T-helper 1 cell (primary cell): ENCODE measurements around the gene TGFBR1.
A peak's percentile ranks its signal among the peaks of the same experiment; 100 is the strongest.

ENCODE experiments used
- DNase-seq, 5 donors: peaks; one replicate each; pipeline ENCODE4 v3.0.0-alpha.2; 2012 to 2020

Gene TGFBR1

DNA sequence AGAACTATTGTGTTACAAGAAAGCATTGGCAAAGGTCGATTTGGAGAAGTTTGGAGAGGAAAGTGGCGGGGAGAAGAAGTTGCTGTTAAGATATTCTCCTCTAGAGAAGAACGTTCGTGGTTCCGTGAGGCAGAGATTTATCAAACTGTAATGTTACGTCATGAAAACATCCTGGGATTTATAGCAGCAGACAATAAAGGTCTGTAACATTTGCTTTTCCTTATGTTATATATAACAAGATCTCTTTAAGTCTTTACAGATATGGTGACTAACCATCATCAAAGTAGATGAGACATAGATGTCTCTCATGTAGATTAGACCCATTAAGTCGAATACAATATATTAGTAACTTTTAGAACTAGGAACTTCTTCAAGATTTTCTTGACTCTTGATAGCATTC is 33.0 kb downstream of the TGFBR1 start:
- DNase-seq: no peak

DNA sequence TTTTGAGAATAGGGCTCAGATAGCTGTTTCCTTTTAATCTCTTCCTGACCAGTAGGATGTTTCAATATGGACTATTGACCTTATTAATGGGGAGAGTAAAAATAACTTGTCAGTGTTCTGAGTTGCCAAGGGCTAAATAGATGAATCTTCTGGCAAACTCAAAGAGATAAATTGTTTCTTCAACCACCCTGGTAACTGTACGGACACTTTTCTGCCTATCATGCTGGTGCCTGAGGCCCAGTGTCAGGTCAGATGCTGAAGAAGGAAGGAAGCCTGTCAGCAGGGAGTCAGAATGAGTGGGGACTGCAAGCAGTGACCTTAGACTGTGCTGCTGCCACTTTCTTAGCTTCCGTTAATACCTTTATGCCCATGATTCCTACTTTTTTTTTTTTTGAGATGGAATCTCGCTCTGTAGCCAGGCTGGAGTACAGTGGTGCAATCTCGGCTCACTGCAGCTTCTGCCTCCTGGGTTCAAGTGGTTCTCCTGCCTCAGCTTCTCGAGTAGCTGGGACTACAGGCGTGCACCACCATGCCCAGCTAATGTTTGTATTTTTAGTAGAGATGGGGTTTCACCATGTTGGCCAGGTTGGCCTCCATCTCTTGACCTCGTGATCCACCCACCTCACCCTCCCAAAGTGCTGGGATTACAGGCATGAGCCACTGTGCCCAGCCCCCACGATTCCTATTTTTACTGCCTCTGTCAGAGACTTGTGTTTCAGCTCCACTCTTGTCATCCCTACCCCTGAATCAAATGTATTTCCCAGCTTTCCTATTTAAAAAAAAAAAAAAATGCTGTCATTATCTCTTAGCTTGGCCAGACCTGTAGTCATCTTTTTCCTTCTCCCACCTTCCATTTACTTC is 33.7 kb downstream of the TGFBR1 start:
- DNase-seq: no peak

DNA sequence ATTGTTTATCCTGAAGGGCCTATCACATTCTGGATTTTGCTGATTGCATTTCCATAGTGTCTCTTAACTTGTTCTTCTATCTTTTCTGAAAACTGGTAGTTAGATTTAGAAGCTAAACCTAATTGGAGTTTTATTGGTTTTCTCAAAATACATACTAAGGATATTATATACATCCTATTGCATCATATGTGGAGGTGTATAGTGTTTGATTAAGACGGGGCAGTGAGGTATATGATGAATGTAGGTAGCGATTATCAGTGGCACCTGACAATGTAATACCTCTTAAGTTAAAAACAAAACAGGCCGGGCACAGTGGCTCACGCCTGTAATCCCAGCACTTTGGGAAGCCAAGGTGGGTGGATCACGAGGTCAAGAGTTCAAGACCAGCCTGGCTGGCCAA is 35.0 kb downstream of the TGFBR1 start:
- DNase-seq: no peak

DNA sequence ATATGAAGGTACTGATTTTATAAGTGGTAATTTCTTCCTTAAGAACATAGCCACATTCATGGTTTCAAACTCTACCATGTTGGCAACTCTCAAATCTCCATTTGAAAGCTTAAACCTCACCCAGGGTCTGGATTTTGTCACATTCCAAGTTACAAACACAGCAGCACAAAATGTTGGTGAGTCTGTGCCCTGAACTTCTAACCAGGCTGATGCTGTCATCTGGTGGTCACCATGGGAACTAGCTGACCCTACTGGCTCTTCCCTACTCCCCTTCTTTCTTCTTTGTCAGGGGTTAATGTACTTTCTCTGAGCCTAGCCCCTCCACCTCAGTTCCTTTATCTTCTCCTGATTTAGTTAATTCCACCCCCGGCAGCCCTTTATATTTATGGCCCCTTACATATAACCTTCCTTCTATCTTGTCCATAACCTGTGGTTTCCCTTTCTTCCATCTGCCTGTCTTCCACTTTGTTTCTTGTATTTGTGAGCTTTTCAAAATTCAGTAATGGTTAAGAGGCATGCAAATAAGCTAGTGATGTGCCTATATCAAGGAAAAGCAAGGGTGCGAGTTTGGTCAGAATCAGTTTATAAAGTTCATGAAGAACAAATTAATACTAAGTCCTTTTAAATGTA is 35.9 kb downstream of the TGFBR1 start:
- peak in 4 of 5 donors; percentile 30 to 55 (median 40) for DNase-seq

DNA sequence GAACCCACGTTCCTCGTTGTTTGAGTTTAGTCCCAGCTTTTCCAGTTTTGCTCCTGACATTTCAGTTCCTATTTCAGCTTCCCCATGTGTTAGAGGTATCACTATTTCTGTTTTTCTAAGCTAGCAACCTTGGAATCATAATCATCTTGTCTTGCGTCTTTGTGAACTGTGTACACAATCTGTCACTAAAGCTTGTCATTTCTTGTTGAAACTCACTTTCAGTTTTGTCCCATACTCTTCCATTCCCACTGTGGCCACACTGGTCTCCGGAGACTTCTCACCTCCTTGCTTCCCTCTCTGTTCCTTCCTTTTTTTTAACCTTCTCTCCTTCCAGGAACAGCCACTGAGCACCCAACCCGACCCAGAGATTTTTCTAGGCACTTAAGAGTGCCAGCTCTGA is 36.9 kb downstream of the TGFBR1 start:
- DNase-seq: no peak

DNA sequence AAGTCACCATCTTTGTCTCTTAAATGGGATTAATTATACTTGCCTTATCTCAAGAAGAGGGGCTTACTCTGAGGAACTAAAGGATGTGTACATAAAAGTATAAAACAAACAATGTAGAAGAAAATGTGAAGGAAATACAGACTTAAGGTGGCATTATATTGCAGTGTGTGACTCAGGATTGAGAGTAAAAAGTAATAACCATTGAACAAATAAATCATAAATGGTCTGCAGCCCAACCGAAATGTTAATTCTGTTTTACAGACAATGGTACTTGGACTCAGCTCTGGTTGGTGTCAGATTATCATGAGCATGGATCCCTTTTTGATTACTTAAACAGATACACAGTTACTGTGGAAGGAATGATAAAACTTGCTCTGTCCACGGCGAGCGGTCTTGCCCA is 37.4 kb downstream of the TGFBR1 start:
- no peak for DNase-seq

DNA sequence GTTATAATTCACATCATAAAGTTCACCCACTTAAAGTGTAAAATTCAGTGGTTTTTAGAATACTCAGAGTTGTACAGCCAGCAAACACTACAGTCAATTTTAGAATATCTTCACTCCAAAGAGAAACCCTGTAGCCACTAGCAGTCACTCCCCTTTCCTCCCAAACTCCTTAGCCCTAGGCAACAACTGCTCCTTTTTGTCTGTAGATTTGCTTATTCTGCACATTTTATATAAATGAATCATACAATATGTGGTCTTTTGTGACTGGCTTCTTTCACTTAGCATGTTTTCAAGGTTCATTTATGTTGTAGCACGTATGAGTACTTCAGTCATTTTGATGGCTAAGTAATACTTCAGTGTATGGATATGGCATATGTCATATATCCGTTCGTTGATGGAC is 38.7 kb downstream of the TGFBR1 start:
- no peak for DNase-seq

DNA sequence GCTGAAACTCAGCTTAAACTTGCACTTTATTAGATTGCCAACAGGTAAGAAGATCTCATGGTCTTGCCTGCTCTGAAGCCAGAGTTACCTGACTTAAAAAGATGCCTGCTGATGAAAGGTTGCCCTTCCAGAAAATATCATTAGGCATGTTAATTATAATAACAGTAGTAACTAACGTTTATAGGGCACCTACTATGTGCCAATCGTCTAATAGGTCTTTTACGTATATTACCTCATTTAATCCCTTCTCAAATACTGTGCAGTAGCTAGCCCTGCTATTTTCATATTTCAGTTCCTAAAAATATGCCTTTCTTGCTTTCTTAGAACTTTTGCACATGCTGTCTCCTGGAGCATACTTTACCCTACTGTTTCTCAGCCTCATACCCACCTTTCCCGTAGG is 40.1 kb downstream of the TGFBR1 start:
- DNase-seq: no peak

DNA sequence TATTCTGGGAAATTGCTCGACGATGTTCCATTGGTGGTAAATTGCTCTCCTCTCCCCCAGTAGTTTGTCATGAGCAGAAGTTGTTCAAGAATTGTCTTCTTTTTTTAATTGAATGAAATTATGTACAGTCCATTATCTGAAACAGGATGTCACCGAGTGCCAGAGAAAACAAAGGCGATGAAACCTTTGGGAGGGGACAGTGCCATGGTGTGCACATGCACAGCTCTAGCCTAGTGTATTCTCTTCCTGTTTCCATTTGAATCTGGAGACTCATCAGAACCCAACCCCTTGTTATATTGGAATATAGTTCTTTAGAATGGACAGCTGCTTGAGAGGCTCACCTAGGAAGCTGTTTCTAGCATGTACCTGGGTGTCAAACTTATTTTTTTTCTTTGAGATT is 41.7 kb downstream of the TGFBR1 start:
- DNase-seq: no peak

DNA sequence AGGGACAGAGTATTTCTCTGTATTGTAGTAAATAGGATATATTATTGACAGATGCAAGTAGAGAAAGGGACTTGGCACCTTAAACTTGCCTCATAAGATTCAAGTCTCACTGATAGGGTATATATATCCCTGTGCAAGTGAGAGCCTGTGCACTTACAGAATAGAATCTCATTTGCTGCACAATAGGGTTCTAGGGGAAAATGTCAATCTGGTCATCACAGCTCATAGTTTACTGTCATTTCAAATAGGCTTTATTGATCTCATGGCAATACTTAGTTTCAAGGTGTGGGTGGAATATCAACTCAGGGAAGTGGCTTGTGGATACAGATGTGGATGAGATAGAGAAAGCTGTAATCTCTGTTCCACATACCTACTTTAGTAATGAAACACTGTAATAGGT is 42.3 kb downstream of the TGFBR1 start:
- DNase-seq: no peak

DNA sequence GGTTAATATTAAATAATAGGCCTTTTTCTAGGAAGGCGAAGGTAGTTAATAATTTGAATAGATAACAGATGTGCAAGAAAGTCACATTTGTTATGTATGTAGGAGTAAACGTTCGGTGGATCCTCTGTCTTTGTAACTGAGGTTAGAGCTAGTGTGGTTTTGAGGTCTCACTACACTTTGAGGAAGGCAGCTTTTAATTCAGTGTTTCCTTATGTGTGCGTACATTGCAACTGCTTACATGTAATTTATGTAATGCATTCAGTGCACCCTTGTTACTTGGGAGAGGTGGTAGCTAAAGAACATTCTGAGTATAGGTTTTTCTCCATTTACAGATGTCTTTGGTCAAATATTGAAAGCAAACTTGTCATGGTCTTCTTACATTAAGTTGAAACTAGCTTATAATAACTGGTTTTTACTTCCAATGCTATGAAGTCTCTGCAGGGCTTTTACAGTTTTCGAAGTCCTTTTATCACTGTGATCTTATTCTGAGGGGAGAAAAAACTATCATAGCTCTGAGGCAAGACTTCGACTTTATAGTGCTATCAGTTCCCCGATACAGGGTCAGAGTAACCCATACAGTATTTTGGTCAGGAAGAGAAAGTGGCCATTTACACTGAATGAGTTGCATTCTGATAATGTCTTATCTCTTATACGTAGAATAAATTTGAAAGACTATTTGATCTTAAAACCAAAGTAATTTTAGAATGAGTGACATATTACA is 45.7 kb downstream of the TGFBR1 start:
- DNase-seq: no peak

DNA sequence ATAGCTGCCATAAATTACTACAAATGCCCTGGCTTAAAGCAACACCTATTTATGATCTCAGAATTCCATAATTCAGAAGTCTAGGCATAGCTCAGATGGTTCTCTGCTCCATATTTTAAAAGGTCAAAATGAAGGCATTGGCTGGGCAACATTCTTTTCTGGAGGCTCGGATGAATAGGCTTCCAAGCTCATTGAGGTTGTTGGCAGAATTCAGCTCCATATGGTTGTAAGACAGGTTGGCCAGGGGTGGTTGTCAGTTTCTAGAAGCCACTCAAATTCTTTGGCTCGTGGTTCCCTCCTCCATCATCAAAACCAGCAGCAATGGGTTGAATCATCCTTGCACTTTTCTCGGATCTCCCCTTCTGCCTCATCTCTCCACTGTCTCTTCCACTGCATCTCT is 49.4 kb downstream of the TGFBR1 start:
- DNase-seq: no peak

DNA sequence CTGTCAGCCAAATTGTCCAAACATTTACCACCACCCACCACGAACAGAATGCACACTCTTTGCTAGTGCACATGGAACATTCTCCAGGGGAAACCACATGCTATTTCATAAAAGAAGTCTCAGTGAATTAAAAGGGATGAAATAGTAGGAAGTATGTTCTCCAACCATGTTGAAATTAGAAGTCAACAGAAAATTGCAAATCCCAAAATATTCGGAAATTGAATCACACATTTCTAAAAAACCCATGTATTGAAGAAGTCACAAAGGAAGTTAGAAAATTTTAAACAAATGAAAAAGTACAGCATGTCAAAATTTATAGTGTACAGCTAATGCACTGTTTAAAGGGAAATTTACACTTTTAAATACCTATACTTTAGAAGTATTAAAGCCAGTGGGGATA is 50.8 kb downstream of the TGFBR1 start:
- DNase-seq: no peak

DNA sequence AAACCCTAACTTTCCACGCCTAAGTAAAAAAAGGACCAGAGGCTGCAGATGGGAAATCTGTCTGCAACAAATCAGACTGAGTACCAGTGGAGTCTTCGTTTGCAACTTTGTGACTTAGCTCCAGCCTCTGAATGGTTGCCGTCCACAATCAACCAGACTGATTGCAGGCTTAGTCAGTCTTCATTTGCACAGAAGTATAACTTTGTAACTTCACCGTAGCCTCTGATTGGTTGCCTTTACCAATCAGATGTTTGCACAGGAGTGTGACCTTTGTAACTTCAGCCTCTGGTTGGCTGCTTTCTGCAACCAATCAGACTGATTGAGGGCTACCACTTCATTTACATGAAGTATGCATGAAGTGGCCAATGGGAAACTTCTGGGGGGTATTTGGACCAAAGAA is 53.7 kb downstream of the TGFBR1 start:
- DNase-seq: no peak

DNA sequence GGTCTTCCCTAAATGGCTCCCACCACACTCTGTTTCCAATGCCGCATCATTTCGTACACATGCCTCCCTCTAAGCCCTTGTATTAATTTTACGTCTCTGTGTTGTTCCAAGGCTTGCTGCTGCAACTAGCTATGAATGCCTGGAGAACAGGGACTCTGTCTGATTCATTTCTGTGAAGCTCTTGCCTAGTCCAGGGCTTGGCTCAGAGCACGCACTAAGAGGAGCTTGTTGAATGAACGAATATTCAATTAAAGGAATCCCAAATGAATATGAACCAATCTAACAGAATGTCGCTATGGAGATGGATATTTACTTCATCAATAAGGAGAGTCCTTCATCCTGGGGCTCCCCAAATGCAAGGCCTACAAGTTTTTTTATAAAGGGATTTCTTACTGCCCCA is 55.3 kb downstream of the TGFBR1 start:
- DNase-seq: no peak

DNA sequence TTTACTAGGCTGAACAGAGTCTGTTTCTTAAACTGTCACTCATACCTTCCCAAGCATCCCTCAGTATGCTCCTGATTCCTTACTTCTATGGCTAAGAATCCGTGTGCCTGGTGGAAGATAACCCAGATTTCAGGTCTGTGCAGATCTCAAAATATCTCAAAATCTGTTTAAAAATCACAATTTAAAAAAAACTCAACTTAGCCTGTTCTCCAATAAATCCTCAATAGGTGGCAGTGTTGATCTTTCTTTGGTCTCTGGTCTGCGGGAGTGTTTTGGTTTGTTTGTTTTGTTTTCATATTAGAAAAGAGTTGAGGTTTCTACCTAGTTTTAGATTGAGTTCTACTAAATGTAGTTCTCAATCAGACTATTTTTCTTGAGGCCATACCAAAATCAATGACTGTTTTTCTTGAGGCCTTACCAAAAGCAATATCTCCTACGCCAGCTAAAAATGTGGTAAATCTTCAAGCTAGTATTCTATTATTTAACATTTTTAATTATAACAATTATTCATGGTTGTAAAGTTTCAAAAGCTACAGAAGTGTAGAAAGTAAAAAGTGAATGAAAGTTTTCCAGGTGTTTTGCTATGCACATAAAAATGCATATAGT is 57.9 kb downstream of the TGFBR1 start:
- DNase-seq: peak in 1 of 5 donors; percentile 53

DNA sequence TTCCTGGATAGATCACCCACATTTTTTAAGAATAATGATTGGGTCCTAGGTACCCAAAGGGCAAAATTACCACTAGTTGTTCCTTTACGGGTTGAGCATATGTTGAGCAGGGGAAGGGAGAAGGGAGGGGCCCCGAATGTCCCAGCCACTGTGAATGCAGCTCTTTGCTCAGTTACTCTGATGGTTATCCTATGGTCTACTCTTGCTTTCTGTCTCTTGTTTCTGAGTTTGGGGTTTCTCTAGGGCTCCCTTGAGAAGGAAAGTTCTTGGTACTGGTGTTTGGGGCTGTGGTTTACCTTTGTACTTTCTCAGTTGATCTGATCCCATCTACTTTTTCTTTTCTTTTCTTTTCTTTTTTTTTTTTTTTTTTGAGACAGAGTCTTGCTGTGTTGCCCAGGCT is 61.2 kb downstream of the TGFBR1 start:
- peak in 1 of 5 donors; percentile 20 for DNase-seq

DNA sequence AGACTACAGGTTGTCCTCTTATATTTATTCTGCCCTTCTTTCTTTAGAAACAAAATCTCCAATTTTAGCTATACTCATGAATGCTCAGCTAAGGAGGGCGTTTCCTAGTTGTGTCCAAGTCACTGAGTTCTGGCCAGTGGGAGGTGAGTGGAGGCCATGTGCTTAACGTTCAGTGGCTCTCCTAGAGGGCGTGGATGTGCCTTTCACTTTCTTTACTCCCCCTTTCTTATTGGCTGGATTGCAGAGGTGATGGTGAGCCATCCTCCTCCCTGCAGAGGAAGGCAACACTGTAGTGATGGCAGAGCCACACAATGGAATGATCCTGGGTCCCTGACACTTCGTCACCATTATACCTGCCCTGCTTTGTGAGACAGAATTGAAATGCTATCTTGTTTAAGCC is 62.2 kb downstream of the TGFBR1 start:
- DNase-seq: no peak

DNA sequence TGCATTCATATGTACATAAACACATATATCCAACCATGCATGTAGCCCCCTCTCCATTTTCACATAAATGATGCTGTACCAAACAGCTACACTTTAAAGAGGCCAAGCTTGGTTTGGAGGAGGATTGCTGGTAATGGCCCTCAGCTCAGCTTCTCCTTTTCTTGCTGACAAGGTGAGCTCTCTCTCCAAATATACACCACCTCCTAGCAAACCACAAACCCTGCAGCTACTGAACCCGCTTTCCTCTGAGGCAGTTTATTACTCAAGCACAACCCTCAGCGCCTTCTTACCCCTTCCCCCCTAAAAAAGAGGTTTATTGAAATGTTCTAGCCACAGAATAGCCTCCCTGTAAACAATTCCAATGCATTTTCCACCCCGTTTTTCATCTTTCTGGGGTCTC is 62.8 kb downstream of the TGFBR1 start:
- peak in 1 of 5 donors; percentile 29 for DNase-seq

DNA sequence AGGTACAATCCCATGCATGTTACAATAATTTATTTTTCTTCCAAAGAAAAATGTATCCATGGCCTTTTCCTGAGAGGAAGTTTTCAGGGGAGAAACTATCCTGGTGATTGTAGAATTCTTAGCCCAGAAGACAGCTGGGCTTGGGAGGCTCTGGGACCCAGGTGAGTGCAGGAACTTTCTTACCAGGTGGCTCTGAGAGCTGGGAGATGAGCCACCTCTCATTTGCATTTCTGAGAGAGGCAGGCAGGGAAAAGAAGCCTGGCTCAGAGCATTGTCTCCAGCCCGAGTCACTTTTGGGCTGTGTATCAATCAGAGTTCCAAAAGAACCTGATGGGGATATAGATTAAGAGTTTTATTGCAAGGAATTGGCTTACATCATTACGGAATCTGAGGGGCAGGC is 64.2 kb downstream of the TGFBR1 start:
- no peak for DNase-seq

DNA sequence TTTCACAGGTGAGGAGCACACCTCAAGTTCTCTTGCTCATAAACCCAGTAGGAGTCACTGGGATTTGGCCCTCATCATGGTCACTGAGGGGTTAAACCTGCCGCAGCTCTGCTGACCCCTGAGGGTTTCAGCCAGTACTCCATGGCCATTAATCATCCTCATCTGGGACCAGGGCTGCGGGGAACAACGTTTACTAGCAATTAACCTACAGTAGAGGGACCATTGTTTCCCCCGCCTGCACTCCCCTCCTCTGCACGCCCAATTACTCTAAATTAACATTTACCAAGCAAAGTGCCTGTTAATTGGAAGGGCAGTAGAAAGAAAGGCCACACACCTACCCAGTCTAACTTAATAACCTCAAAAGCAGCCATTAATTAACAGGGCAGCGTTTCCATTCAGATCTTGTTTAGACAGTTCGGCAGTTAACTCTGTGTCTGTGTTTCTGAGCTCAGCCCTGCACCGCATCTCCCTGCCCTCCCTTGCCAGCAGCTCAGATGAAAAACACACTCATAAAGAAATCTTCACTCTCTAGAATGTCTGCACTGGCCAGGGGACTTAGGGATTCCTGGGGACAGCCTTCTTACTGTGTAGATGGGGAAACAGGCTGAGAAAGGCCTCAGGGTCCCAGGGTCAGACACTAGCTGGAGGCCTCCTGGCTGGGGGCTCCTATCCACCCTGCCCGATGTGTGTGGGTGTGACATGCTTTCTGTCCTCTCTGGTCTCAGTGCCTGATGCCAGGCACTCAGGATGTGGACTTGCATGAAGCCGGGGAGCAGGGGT is 65.3 kb downstream of the TGFBR1 start:
- DNase-seq: no peak
